ENCODE results near the gene HIGD1A. TPM values are rescaled to one million over a fixed set of nuclear protein-coding genes. Genes with fewer than 3 reads are reported as not detected.

The HIGD1A gene
- total RNA-seq, 1 donor: 184 TPM

- DNase-seq (ENCODE audit: low read depth): no peak
- TF ChIP-seq, protein P1, sequence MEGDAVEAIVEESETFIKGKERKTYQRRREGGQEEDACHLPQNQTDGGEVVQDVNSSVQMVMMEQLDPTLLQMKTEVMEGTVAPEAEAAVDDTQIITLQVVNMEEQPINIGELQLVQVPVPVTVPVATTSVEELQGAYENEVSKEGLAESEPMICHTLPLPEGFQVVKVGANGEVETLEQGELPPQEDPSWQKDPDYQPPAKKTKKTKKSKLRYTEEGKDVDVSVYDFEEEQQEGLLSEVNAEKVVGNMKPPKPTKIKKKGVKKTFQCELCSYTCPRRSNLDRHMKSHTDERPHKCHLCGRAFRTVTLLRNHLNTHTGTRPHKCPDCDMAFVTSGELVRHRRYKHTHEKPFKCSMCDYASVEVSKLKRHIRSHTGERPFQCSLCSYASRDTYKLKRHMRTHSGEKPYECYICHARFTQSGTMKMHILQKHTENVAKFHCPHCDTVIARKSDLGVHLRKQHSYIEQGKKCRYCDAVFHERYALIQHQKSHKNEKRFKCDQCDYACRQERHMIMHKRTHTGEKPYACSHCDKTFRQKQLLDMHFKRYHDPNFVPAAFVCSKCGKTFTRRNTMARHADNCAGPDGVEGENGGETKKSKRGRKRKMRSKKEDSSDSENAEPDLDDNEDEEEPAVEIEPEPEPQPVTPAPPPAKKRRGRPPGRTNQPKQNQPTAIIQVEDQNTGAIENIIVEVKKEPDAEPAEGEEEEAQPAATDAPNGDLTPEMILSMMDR (IDR thresholded peaks at IDR 0.05; ENCODE audit: insufficient read depth, low read depth, low read length): no peak
- H3K4me3 ChIP-seq (ENCODE audit: low read depth, low read length): no peak overlapping the region
These were observed 25.5 kb upstream of the HIGD1A start for GRCh38 chr3:42829628-42830436.

- TF ChIP-seq, protein P1 (IDR thresholded peaks at IDR 0.05; ENCODE audit: insufficient read depth, low read depth, low read length): no peak
- H3K4me3 ChIP-seq (ENCODE audit: low read depth, low read length): no peak overlapping the region
- DNase-seq (ENCODE audit: low read depth): no peak
These were observed 24.9 kb upstream of the HIGD1A start for GRCh38 chr3:42829083-42829627.

DNA sequence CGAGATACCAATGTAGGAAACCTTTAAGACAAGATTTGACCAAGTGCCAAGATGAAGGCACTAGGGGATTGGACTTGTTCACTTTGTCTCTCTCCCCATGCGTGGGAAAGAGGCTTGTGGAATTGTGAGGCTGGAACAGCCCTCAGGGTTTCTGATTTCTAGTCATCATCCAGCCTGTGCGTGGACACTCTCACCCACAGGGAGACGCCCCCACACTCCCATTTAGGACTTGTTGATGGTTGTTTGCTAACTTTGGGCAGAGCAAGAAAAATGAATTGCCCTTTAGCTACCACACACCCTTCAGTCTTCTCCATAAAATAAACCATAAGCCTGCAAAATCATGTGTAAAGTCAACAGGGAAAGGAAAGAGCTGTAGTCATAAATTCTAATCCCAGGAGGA is 23.4 kb upstream of the HIGD1A start:
- TF ChIP-seq, protein P1 (IDR thresholded peaks at IDR 0.05; ENCODE audit: insufficient read depth, low read depth, low read length): no peak
- DNase-seq (ENCODE audit: low read depth): no peak
- no peak overlapping the region for H3K4me3 ChIP-seq (ENCODE audit: low read depth, low read length)

- H3K4me3 ChIP-seq (ENCODE audit: low read depth, low read length): no peak overlapping the region
- TF ChIP-seq, protein P1 (IDR thresholded peaks at IDR 0.05; ENCODE audit: insufficient read depth, low read depth, low read length): no peak
- no peak for DNase-seq (ENCODE audit: low read depth)
These were observed 22.7 kb upstream of the HIGD1A start for GRCh38 chr3:42827023-42827422.

DNA sequence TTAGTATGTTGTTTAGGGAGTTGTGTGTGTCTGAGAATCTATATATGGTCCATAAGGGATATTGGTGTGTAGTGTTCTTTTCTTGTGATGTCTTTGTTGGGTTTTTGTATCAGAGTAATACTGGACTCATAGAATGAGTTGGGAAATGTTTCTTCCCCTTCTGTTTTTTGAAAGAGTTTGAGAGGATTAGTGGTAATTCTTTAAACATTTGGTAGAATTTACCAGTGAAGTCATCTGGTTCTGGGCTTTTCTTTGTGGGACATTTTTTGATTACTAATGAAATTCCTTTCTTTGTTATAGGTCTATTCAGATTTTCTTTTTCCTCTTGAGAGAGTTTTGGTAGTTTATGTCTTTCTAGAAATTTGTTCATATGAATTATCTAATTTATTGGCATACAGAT is 21.9 kb upstream of the HIGD1A start:
- DNase-seq (ENCODE audit: low read depth): no peak
- H3K4me3 ChIP-seq (ENCODE audit: low read depth, low read length): no peak overlapping the region
- TF ChIP-seq, protein P1 (IDR thresholded peaks at IDR 0.05; ENCODE audit: insufficient read depth, low read depth, low read length): no peak

- no peak overlapping the region for H3K4me3 ChIP-seq (ENCODE audit: low read depth, low read length)
- TF ChIP-seq, protein P1 (IDR thresholded peaks at IDR 0.05; ENCODE audit: insufficient read depth, low read depth, low read length): no peak
- DNase-seq (ENCODE audit: low read depth): no peak
These were observed 19.1 kb upstream of the HIGD1A start for GRCh38 chr3:42823351-42823750.

Data from fibroblast of villous mesenchyme (primary cell).